C4-2B (cell line): ENCODE data around the gene LIG3.

Experiments used
- ZFX ChIP-seq: fragments of 450-650 bp; IDR thresholded peaks from 2 replicates; pipeline ENCODE4 v1.6.1; 2017
- TF ChIP-seq, protein P1 (sequence below): fragments of 450-650 bp; conservative IDR thresholded peaks from 2 replicates; pipeline ENCODE4 v1.5.1; 2017; ENCODE audit warnings: mild to moderate bottlenecking

DNA sequence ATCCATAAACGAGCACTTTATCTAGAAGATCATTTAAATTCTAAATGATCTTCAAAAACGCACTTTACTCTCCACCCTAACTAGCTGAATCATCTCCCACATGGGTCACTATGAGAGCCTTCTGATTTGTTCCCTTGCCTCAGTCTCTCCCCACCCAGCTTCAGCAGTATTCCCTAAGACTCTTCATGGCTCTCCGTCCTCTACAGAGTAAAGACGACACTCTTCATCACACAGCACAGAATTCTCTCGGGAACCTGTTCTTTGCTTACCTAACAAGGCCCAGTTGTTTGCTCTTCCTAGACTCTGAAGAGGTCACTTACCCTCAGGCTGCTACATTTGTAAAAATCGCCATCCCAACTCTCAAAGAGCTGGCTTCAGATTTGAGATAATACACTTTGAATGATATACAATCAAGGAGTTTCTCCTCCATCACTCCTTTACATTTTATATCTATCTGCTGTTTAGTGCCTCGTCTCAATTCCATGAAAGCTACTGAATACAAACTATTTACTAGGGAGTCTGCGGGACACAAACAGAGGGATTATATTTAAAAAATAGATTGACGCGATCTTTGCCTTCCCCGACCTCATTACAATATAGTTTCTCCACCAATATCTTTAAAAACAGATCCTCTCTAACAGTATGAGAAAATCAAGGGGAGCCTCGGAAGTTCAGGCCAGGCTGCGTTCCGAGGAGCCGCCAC is 511 bp upstream of the LIG3 start:
- TF ChIP-seq, protein P1, sequence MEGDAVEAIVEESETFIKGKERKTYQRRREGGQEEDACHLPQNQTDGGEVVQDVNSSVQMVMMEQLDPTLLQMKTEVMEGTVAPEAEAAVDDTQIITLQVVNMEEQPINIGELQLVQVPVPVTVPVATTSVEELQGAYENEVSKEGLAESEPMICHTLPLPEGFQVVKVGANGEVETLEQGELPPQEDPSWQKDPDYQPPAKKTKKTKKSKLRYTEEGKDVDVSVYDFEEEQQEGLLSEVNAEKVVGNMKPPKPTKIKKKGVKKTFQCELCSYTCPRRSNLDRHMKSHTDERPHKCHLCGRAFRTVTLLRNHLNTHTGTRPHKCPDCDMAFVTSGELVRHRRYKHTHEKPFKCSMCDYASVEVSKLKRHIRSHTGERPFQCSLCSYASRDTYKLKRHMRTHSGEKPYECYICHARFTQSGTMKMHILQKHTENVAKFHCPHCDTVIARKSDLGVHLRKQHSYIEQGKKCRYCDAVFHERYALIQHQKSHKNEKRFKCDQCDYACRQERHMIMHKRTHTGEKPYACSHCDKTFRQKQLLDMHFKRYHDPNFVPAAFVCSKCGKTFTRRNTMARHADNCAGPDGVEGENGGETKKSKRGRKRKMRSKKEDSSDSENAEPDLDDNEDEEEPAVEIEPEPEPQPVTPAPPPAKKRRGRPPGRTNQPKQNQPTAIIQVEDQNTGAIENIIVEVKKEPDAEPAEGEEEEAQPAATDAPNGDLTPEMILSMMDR: no peak
- no peak for TF ChIP-seq ZFX
